Ovary (tissue), 9 donors: ENCODE data around the gene SLC1A2. TPM values are rescaled to one million over a fixed set of nuclear protein-coding genes. Genes with fewer than 3 reads are reported as not detected.

Source experiments
- DNase-seq, 5 donors: peaks; one replicate each; pipeline ENCODE4 v3.0.0-alpha.2; 2019 to 2020
- H3K27ac ChIP-seq, 2 donors: fragments of 200-600 bp; one replicate each; pipeline versions ENCODE4 v1.5.1 to v1.8.0; 2019 to 2022
- H3K27me3 ChIP-seq: fragments of 200-600 bp; one replicate; pipeline ENCODE4 v1.8.0; 2022
- H3K36me3 ChIP-seq: fragments of 200-600 bp; sonication (generic); one replicate; pipeline ENCODE4 v1.5.1; 2019
- H3K4me1 ChIP-seq: one replicate; pipeline ENCODE4 v1.8.1; 2013; ENCODE audit warnings: mild to moderate bottlenecking, moderate library complexity; ENCODE audit not compliant: insufficient read depth
- H3K4me3 ChIP-seq: fragments of 200-600 bp; sonication (generic); one replicate; pipeline ENCODE4 v1.5.1; 2017
- H3K9me3 ChIP-seq, 2 donors: fragments of 200-600 bp in 1 of 2; sonication (generic) in 1 of 2; one replicate each; pipeline versions ENCODE4 v1.5.1 to v1.8.1; 2013 to 2019; ENCODE audit warnings: mild to moderate bottlenecking in 1 of 2, moderate library complexity in 1 of 2
- CTCF ChIP-seq, 3 donors: fragments of 450-650 bp in 2 of 3; fragments of 200-600 bp in 1 of 3; IDR thresholded peaks; one replicate each; pipeline versions ENCODE4 v1.5.1 to v1.8.0; 2016 to 2022; ENCODE audit warnings: antibody characterized with exemption in 3 of 3, mild to moderate bottlenecking in 1 of 3
- EP300 ChIP-seq: sonication (generic); formaldehyde crosslinking; IDR thresholded peaks from one replicate; pipeline ENCODE4 v1.6.1; 2017; ENCODE audit warnings: antibody characterized with exemption
- POLR2A ChIP-seq: fragments of 450-650 bp; IDR thresholded peaks from one replicate; pipeline ENCODE4 v1.6.1; 2017; ENCODE audit warnings: antibody characterized with exemption, mild to moderate bottlenecking, moderate library complexity
- WGBS, 3 donors: extraction: QIAGEN DNeasy Blood & Tissue Kit in 1 of 3; methylation state at CpG; one replicate each; pipeline versions ENCODE4 v1.1.5 to v1.1.7; 2013 to 2017; 5-methylcytosine and 5-hydroxymethylcytosine counted together
- intact Hi-C, 4 donors: fragments of 100-400 bp; cut with DNase I; formaldehyde crosslinking; loops; one replicate each; pipeline versions ENCODE4 v1.11.0 to v1.15.1; 2022 to 2023
- polyA plus RNA-seq, 2 donors: library from polyadenylated mRNA; stranded (reverse); fragments of 200-250 nt in 1 of 2; fragments of 350-450 nt in 1 of 2; fragmentation: Illumina TruSeq in 1 of 2; extraction: RNeasy Lipid Tissue Mini Kit (QIAGEN cat#74804) in 1 of 2; gene quantifications; one replicate each; pipeline ENCODE4 v1.2.3, GENCODE V29; 2013 to 2014
- total RNA-seq, 7 donors: library from RNA; depleted of rRNA in 2 of 7; stranded (reverse); fragments of >200 nt in 2 of 7; fragmentation: NEBNext Ultra II Directional in 3 of 7; extraction: Animal tissue kit (Norgen Biotek cat#: 25700) in 3 of 7; gene quantifications; one replicate each; pipeline versions ENCODE4 v1.1.0 to v1.2.4, GENCODE V29; 2016 to 2023
- donor health status: DM: no; HTN: no; CAD: no; lungs with moderate emphysema.
- donor health status: DM: no; HTN: no; CAD: no.
- donor health status: Bipolar disorder and iron deficiency.
- donor health status: DM: yes; HTN: yes; CAD: no.
- donor health status: DM: no; HTN: no; CAD: no.
- donor health status: DM: yes; HTN: yes; CAD: no.

SLC1A2 gene
- total and polyA plus RNA-seq, 9 donors: 0.02 to 0.80 (median 0.15) TPM

- Histone ChIP-seq H3K36me3 (no peaks in the 10 kb centered on the region), H3K27me3 (no peaks in the 10 kb centered on the region), H3K4me3 (no peak overlapping the region), H3K4me1 (peaks cover 1% of the 10 kb centered on the region), H3K9me3 (no peaks in the 10 kb centered on the region), H3K27ac (no peak overlapping the region)
- intact Hi-C loops: no loop called here
- 68 to 76% (median 71%) methylated on average over 4 of the region's 4 CpGs for WGBS, 3 donors
- TF ChIP-seq EP300: no peak
- no peak for TF ChIP-seq CTCF (IDR thresholded peaks at IDR 0.05)
- no peak for TF ChIP-seq POLR2A
- DNase-seq: no peak
Measured at GRCh38 chr11:35365961-35366360, 53.4 kb downstream of the SLC1A2 start.

GRCh38 chr11:35365395-35365794 lies 54.0 kb downstream of the SLC1A2 start:
- Histone ChIP-seq H3K27me3 (no peaks in the 10 kb centered on the region), H3K9me3 (no peaks in the 10 kb centered on the region), H3K4me1 (peaks cover 1% of the 10 kb centered on the region), H3K36me3 (no peaks in the 10 kb centered on the region), H3K4me3 (no peak overlapping the region), H3K27ac (no peak overlapping the region)
- intact Hi-C loops: no loop called here
- TF ChIP-seq EP300 (no peak), POLR2A (no peak), CTCF (IDR thresholded peaks at IDR 0.05) (no peak)
- no peak for DNase-seq
- 85 to 91% (median 90%) methylated on average over 5 of the region's 5 CpGs for WGBS, 3 donors

- intact Hi-C loops: no loop called here
- Histone ChIP-seq H3K4me3 (no peak overlapping the region), H3K9me3 (no peaks in the 10 kb centered on the region), H3K4me1 (peaks cover 1% of the 10 kb centered on the region), H3K27ac (no peak overlapping the region), H3K27me3 (no peaks in the 10 kb centered on the region), H3K36me3 (no peaks in the 10 kb centered on the region)
- 71 to 82% (median 80%) methylated on average over 2 of the region's 2 CpGs for WGBS, 3 donors
- peak in 4 of 5 donors; percentile 10 to 39 (median 22) for DNase-seq
- no peak for TF ChIP-seq POLR2A
- TF ChIP-seq CTCF (IDR thresholded peaks at IDR 0.05): no peak
- peak; percentile 57 for TF ChIP-seq EP300
Measured at GRCh38 chr11:35363854-35364780, 55.2 kb downstream of the SLC1A2 start.

- peak in 1 of 5 donors; percentile 20 for DNase-seq
- Histone ChIP-seq H3K4me3 (no peak overlapping the region), H3K27ac (no peak overlapping the region), H3K36me3 (no peaks in the 10 kb centered on the region), H3K9me3 (no peaks in the 10 kb centered on the region), H3K27me3 (no peaks in the 10 kb centered on the region), H3K4me1 (peaks cover 1% of the 10 kb centered on the region)
- no peak for TF ChIP-seq POLR2A
- TF ChIP-seq EP300: no peak
- no peak for TF ChIP-seq CTCF (IDR thresholded peaks at IDR 0.05)
- intact Hi-C loops: no loop called here
- 46 to 73% (median 65%) methylated on average over 5 of the region's 5 CpGs for WGBS, 3 donors
Measured at GRCh38 chr11:35363246-35363801, 56.0 kb downstream of the SLC1A2 start.
